ENCODE measurements around the gene TNKS1BP1. TPM values are rescaled to one million over a fixed set of nuclear protein-coding genes. Genes with fewer than 3 reads are reported as not detected.

TNKS1BP1 gene
- total RNA-seq, 3 donors from 2014 or later (not counting 1 experiment from before 2014, with no cell fraction given): 4.3 to 9.3 (median 7.5) TPM

DNA sequence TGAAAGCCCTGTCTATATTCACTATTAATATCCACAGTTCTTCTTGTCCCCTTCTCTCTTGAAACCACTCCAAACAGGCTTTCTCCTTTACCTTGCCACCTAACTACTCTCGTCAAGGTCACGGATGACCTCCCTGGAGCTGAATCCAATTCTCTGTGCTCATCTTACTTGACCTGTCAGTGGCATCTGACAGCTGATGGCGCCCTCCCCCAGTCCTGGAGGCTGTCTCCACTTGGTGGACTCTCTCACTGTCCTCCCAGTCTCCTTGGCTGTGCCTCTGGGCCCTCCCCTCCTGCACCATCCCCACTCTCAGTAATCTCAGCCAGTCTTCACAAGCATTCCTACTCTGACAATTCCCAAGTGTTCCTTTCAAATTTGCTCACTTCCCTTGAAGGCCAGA is 8.7 kb downstream of the TNKS1BP1 start:
- H3K27ac Mint-ChIP-seq: no peak overlapping the region
- Histone ChIP-seq H3K4me1 (ENCODE audit: control insufficient read depth, insufficient read depth, low read length) (peaks cover 15% of the 10 kb centered on the region), H3K27ac (ENCODE audit: low read length) (no peak overlapping the region), H3K27me3 (ENCODE audit: control insufficient read depth, insufficient read depth, low read length) (no peaks in the 10 kb centered on the region), H3K4me3 (ENCODE audit: low read length) (no peak overlapping the region), H3K36me3 (ENCODE audit: control insufficient read depth, insufficient read depth, low read length) (no peaks in the 10 kb centered on the region), H3K9me3 (ENCODE audit: control insufficient read depth, insufficient read depth, low read length) (no peaks in the 10 kb centered on the region)
- H3K9me3 Mint-ChIP-seq: no peaks in the 10 kb centered on the region
- no peaks in the 10 kb centered on the region for H3K36me3 Mint-ChIP-seq
- no peak for ATAC-seq
- DNase-seq: no peak
- no peak overlapping the region for H3K4me3 Mint-ChIP-seq
- H3K4me1 Mint-ChIP-seq: peaks cover 6 to 12% of the 10 kb centered on the region in 2 donors
- H3K27me3 Mint-ChIP-seq (ENCODE audit: low read depth in 2 of 2): no peaks in the 10 kb centered on the region
- intact Hi-C loops (cut with micrococcal nuclease): no loop called here
- no peak for TF ChIP-seq CTCF (IDR thresholded peaks at IDR 0.05)
- WGBS (ENCODE audit: insufficient coverage): 76% methylated on average over 3 of the region's 3 CpGs

- Mint-ChIP-seq H3K9me3 (no peaks in the 10 kb centered on the region), H3K4me3 (no peak overlapping the region), H3K4me1 (peaks cover 6 to 14% of the 10 kb centered on the region in 2 donors), H3K27me3 (ENCODE audit: low read depth in 2 of 2) (no peaks in the 10 kb centered on the region), H3K27ac (no peak overlapping the region), H3K36me3 (no peaks in the 10 kb centered on the region)
- Histone ChIP-seq H3K27ac (ENCODE audit: low read length) (no peak overlapping the region), H3K36me3 (ENCODE audit: control insufficient read depth, insufficient read depth, low read length) (no peaks in the 10 kb centered on the region), H3K4me1 (ENCODE audit: control insufficient read depth, insufficient read depth, low read length) (peaks cover 17% of the 10 kb centered on the region), H3K9me3 (ENCODE audit: control insufficient read depth, insufficient read depth, low read length) (no peaks in the 10 kb centered on the region), H3K4me3 (ENCODE audit: low read length) (no peak overlapping the region), H3K27me3 (ENCODE audit: control insufficient read depth, insufficient read depth, low read length) (no peaks in the 10 kb centered on the region)
- no peak for TF ChIP-seq CTCF (IDR thresholded peaks at IDR 0.05)
- WGBS (ENCODE audit: insufficient coverage): 16% methylated on average over 8 of the region's 8 CpGs
- no peak for DNase-seq
- peak in 1 of 3 donors; percentile 46 for ATAC-seq
- intact Hi-C loops (cut with micrococcal nuclease): no loop called here
Observed at GRCh38 chr11:57315491-57315890, 9.3 kb downstream of the TNKS1BP1 start.

DNA sequence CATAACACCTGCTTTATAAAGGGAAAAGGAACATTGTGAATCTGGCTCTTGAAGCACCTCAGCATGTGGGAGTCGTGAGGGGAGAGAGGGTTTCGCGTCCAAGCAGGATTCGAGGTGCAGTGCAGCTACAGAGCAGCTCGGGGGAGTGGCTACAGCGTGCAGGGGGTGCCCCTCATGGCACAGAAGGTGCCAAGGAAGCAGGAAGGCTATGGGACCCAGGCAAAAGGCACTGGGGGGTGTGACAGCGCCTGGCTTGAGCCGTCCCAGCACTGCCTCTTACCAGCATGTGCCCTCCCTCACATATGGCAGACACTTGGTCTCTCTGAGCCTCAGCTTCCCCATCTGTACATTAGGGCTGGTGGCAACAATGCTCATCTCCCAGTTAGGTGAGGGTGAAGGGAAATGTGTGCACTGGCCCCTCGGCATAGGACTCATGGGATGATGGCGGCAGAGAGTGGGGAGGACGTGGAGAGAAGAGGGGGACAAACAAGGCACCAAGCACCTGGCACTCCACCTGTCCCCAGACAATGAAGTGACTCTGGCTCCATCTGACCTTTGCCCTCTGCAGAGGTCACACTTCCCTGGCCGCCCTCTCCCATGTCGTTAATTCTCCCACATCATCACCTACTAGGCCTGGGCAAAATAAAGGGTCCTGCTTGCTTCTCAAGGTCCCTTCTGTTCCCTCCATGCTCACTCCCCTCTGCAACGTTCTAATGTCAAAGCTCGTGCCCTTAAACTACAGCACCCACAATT is 10.4 kb downstream of the TNKS1BP1 start:
- H3K4me3 ChIP-seq (ENCODE audit: low read length): no peak overlapping the region
- intact Hi-C loops (cut with micrococcal nuclease): no loop called here
- H3K4me1 Mint-ChIP-seq: peaks cover 6 to 23% of the 10 kb centered on the region in 2 donors
- H3K36me3 Mint-ChIP-seq: no peaks in the 10 kb centered on the region
- ATAC-seq (no peak), DNase-seq (no peak)
- H3K4me3 Mint-ChIP-seq: no peak overlapping the region
- H3K27ac Mint-ChIP-seq: no peak overlapping the region
- H3K9me3 Mint-ChIP-seq: no peaks in the 10 kb centered on the region
- no peaks in the 10 kb centered on the region for H3K36me3 ChIP-seq (ENCODE audit: control insufficient read depth, insufficient read depth, low read length)
- 94% methylated on average over 15 of the region's 15 CpGs for WGBS (ENCODE audit: insufficient coverage)
- no peaks in the 10 kb centered on the region for H3K27me3 Mint-ChIP-seq (ENCODE audit: low read depth in 2 of 2)
- no peak for TF ChIP-seq CTCF (IDR thresholded peaks at IDR 0.05)
- H3K27ac ChIP-seq (ENCODE audit: low read length): no peak overlapping the region
- H3K27me3 ChIP-seq (ENCODE audit: control insufficient read depth, insufficient read depth, low read length): no peaks in the 10 kb centered on the region
- H3K9me3 ChIP-seq (ENCODE audit: control insufficient read depth, insufficient read depth, low read length): no peaks in the 10 kb centered on the region
- H3K4me1 ChIP-seq (ENCODE audit: control insufficient read depth, insufficient read depth, low read length): peaks cover 17% of the 10 kb centered on the region

- Histone ChIP-seq H3K9me3 (ENCODE audit: control insufficient read depth, insufficient read depth, low read length) (no peaks in the 10 kb centered on the region), H3K4me3 (ENCODE audit: low read length) (no peak overlapping the region), H3K27me3 (ENCODE audit: control insufficient read depth, insufficient read depth, low read length) (no peaks in the 10 kb centered on the region), H3K36me3 (ENCODE audit: control insufficient read depth, insufficient read depth, low read length) (no peaks in the 10 kb centered on the region), H3K4me1 (ENCODE audit: control insufficient read depth, insufficient read depth, low read length) (peaks cover 17% of the 10 kb centered on the region), H3K27ac (ENCODE audit: low read length) (no peak overlapping the region)
- Mint-ChIP-seq H3K27ac (no peak overlapping the region), H3K36me3 (no peaks in the 10 kb centered on the region), H3K27me3 (ENCODE audit: low read depth in 2 of 2) (no peaks in the 10 kb centered on the region), H3K4me1 (peaks cover 6 to 24% of the 10 kb centered on the region in 2 donors), H3K4me3 (no peak overlapping the region), H3K9me3 (no peaks in the 10 kb centered on the region)
- ATAC-seq: no peak
- no peak for DNase-seq
- intact Hi-C loops (cut with micrococcal nuclease): no loop called here
- TF ChIP-seq CTCF (IDR thresholded peaks at IDR 0.05): no peak
- 83% methylated on average over 5 of the region's 8 CpGs for WGBS (ENCODE audit: insufficient coverage)
Observed at GRCh38 chr11:57313788-57314135, 11.0 kb downstream of the TNKS1BP1 start.

Measured in natural killer cell (primary cell).